Psoas muscle (tissue), 8 donors: ENCODE data around the gene SCARF2. TPM values are rescaled to one million over a fixed set of nuclear protein-coding genes. Genes with fewer than 3 reads are reported as not detected.

Experiments
- ATAC-seq, 4 donors: fragments of 200-7000 bp; cut with Tn5 transposase; one replicate each; pipeline ENCODE4 v1.9.1; 2020; ENCODE audit warnings: moderate library complexity in 3 of 4, mild to moderate bottlenecking in 2 of 4
- DNase-seq, 2 donors: peaks; one replicate each; pipeline ENCODE4 v3.0.0-alpha.2; 2020
- H3K27ac ChIP-seq: fragments of 200-600 bp; one replicate; pipeline ENCODE4 v1.8.0; 2022
- H3K27me3 ChIP-seq, 3 donors: fragments of 200-600 bp in 1 of 3; one replicate each; pipeline versions ENCODE4 v1.6.1 to v1.8.0; 2013 to 2022; ENCODE audit warnings: low read length in 2 of 3, mild to moderate bottlenecking in 2 of 3, moderate library complexity in 1 of 3; ENCODE audit not compliant: insufficient read depth in 3 of 3
- H3K36me3 ChIP-seq, 2 donors: fragments of 200-600 bp in 1 of 2; one replicate each; pipeline versions ENCODE4 v1.6.1 to v1.8.0; 2013 to 2022; ENCODE audit warnings: low read depth in 1 of 2, mild to moderate bottlenecking in 1 of 2, moderate library complexity in 1 of 2; ENCODE audit not compliant: insufficient read depth in 1 of 2
- H3K4me1 ChIP-seq: fragments of 200-600 bp; one replicate; pipeline ENCODE4 v1.8.0; 2022
- H3K4me3 ChIP-seq: fragments of 200-600 bp; one replicate; pipeline ENCODE4 v1.8.0; 2022; ENCODE audit warnings: mild to moderate bottlenecking
- H3K9me3 ChIP-seq: fragments of 200-600 bp; one replicate; pipeline ENCODE4 v1.8.0; 2022
- WGBS, 3 donors: extraction: QIAGEN DNeasy Blood & Tissue Kit; methylation state at CpG; one replicate each; pipeline versions ENCODE4 v1.1.6 to v1.1.7; 2013; 5-methylcytosine and 5-hydroxymethylcytosine counted together
- intact Hi-C, 2 donors: fragments of 100-400 bp; cut with DNase I; formaldehyde crosslinking; loops; one replicate each; pipeline versions ENCODE4 v1.11.0 to v1.14.2; 2022
- polyA plus RNA-seq, 3 donors: library from polyadenylated mRNA; stranded (reverse); fragments of 200-250 nt; gene quantifications; one replicate each; pipeline ENCODE4 v1.2.3, GENCODE V29; 2013
- total RNA-seq, 4 donors: library from RNA; stranded (reverse); fragmentation: NEBNext Ultra II Directional in 2 of 4; extraction: Animal tissue kit (Norgen Biotek cat#: 25700) in 2 of 4; gene quantifications; one replicate each; pipeline versions ENCODE4 v1.2.1 to v1.2.4, GENCODE V29; 2021 to 2023
- TF ChIP-seq, protein P1 (sequence below): fragments of 200-600 bp; IDR thresholded peaks from one replicate; pipeline ENCODE4 v1.8.0; 2022; ENCODE audit warnings: antibody characterized with exemption
- donor health status: healthy with polysubstance abuse.
- donor health status: DM: no; HTN: no; CAD: no; lungs with moderate emphysema.
- donor health status: Bipolar disorder and iron deficiency.
- donor health status: healthy.
- donor health status: DM: yes; HTN: yes; CAD: no.
- donor health status: DM: no; HTN: no; CAD: no.
- donor health status: DM: no; HTN: no; CAD: no.
- donor health status: DM: yes; HTN: yes; CAD: no.

Gene SCARF2
- total and polyA plus RNA-seq, 7 donors = 0.44 to 2.0 (median 1.3) TPM

DNA sequence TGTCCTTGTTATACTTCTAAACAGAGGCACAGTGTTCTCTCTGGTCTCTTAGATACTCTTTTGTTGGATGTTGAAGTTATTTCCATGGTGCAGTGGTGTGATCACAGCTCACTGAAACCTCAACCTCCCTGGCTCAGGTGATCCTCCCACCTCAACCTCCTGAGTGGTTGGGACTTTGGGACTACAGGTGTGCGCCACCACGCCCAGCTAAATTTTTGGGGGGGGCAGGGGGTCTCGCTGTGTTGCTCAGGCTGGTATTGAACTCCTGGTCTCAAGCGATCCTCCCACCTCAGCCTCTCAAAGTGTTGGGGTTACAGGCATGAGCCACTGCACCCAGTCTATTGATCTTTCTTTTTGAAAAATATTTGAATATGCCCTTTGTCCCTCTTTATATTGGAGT lies 28.7 kb downstream of the SCARF2 start:
- TF ChIP-seq, protein P1, sequence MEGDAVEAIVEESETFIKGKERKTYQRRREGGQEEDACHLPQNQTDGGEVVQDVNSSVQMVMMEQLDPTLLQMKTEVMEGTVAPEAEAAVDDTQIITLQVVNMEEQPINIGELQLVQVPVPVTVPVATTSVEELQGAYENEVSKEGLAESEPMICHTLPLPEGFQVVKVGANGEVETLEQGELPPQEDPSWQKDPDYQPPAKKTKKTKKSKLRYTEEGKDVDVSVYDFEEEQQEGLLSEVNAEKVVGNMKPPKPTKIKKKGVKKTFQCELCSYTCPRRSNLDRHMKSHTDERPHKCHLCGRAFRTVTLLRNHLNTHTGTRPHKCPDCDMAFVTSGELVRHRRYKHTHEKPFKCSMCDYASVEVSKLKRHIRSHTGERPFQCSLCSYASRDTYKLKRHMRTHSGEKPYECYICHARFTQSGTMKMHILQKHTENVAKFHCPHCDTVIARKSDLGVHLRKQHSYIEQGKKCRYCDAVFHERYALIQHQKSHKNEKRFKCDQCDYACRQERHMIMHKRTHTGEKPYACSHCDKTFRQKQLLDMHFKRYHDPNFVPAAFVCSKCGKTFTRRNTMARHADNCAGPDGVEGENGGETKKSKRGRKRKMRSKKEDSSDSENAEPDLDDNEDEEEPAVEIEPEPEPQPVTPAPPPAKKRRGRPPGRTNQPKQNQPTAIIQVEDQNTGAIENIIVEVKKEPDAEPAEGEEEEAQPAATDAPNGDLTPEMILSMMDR = no peak
- intact Hi-C loops = no loop called here
- no peak overlapping the region for H3K27ac ChIP-seq
- no peak for DNase-seq
- no peak overlapping the region for H3K4me3 ChIP-seq
- H3K9me3 ChIP-seq = no peaks in the 10 kb centered on the region
- H3K27me3 ChIP-seq = no peaks in the 10 kb centered on the region
- no peaks in the 10 kb centered on the region for H3K4me1 ChIP-seq
- WGBS, 3 donors = 93 to 99% (median 95%) methylated on average over 4 of the region's 4 CpGs
- no peak for ATAC-seq
- H3K36me3 ChIP-seq = peaks cover 0 to 30% of the 10 kb centered on the region in 2 donors

GRCh38 chr22:20407829-20408228 lies 29.8 kb downstream of the SCARF2 start:
- ATAC-seq (no peak), DNase-seq (no peak)
- H3K27ac ChIP-seq = no peak overlapping the region
- H3K27me3 ChIP-seq = no peaks in the 10 kb centered on the region
- H3K4me1 ChIP-seq = no peaks in the 10 kb centered on the region
- intact Hi-C loops = no loop called here
- TF ChIP-seq, protein P1 = no peak
- no peak overlapping the region for H3K4me3 ChIP-seq
- H3K36me3 ChIP-seq = peaks cover 0 to 30% of the 10 kb centered on the region in 2 donors
- H3K9me3 ChIP-seq = no peaks in the 10 kb centered on the region
- WGBS, 3 donors = 76 to 85% (median 80%) methylated on average over 3 of the region's 3 CpGs

- DNase-seq (no peak), ATAC-seq (no peak)
- H3K36me3 ChIP-seq = peaks cover 0 to 34% of the 10 kb centered on the region in 2 donors
- intact Hi-C loops = no loop called here
- no peaks in the 10 kb centered on the region for H3K9me3 ChIP-seq
- 87 to 89% (median 89%) methylated on average over 13 of the region's 13 CpGs for WGBS, 3 donors
- no peaks in the 10 kb centered on the region for H3K4me1 ChIP-seq
- no peak overlapping the region for H3K27ac ChIP-seq
- TF ChIP-seq, protein P1 = no peak
- H3K27me3 ChIP-seq = no peaks in the 10 kb centered on the region
- H3K4me3 ChIP-seq = no peak overlapping the region
Observed at GRCh38 chr22:20406686-20407408, 30.8 kb downstream of the SCARF2 start.

- Histone ChIP-seq H3K27me3 (no peaks in the 10 kb centered on the region), H3K27ac (no peak overlapping the region), H3K4me3 (no peak overlapping the region), H3K9me3 (no peaks in the 10 kb centered on the region), H3K4me1 (no peaks in the 10 kb centered on the region), H3K36me3 (peaks cover 0 to 40% of the 10 kb centered on the region in 2 donors)
- TF ChIP-seq, protein P1 = no peak
- WGBS, 3 donors = 96% methylated on average over 62 of the region's 62 CpGs
- no peak for DNase-seq
- intact Hi-C loops = no loop called here
- ATAC-seq = no peak
Observed at GRCh38 chr22:20405931-20406685, 31.5 kb downstream of the SCARF2 start.
